Measurements from ENCODE around the gene NFIB. TPM values are rescaled to one million over a fixed set of nuclear protein-coding genes. Genes with fewer than 3 reads are reported as not detected.

The NFIB gene
- total and polyA plus RNA-seq, 8 donors: 8.9 to 65.0 (median 45.7) TPM

DNA sequence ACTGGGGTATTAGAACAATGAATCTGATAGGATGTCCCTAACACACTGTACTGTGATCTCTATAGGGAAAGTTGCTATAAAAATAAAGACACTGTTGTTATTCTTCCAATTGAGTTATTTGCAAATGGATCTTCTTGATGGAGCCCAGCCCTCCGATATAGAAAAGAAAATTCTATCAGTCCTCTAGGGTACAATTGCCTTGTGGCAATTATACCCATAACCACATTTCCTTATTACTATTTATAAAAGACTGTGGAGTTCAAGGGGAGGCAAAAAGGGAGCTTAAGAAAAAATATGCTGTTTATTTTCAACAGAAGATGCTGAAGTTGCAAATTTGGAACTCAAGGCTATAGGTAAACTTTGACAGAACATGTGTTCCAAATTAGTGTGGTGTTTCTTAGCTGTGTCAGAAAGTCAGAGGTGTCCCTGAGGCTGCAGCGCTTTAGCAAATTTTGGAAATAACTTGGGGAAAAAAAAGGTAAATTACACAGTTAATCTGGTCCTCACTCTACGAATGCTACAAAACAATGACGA lies 116.5 kb downstream of the NFIB start:
- WGBS, 2 donors: 91 to 92% methylated on average over 4 of the region's 4 CpGs
- no peak overlapping the region for H3K27ac ChIP-seq

GRCh38 chr9:14193328-14193990 lies 120.5 kb downstream of the NFIB start:
- intact Hi-C loops (cut with DNase I): no loop called here
- H3K4me1 ChIP-seq: peaks cover 10 to 20% (median 14%) of the 10 kb centered on the region in 3 donors

More for the DNA sequence above, 116.5 kb downstream of the NFIB start:
- FAIRE-seq: no peak
- H3K27me3 ChIP-seq: no peaks in the 10 kb centered on the region
- TF ChIP-seq, protein P1, sequence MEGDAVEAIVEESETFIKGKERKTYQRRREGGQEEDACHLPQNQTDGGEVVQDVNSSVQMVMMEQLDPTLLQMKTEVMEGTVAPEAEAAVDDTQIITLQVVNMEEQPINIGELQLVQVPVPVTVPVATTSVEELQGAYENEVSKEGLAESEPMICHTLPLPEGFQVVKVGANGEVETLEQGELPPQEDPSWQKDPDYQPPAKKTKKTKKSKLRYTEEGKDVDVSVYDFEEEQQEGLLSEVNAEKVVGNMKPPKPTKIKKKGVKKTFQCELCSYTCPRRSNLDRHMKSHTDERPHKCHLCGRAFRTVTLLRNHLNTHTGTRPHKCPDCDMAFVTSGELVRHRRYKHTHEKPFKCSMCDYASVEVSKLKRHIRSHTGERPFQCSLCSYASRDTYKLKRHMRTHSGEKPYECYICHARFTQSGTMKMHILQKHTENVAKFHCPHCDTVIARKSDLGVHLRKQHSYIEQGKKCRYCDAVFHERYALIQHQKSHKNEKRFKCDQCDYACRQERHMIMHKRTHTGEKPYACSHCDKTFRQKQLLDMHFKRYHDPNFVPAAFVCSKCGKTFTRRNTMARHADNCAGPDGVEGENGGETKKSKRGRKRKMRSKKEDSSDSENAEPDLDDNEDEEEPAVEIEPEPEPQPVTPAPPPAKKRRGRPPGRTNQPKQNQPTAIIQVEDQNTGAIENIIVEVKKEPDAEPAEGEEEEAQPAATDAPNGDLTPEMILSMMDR (IDR thresholded peaks at IDR 0.05): no peak
- intact Hi-C loops (cut with DNase I): no loop called here
- peaks cover 20 to 26% (median 25%) of the 10 kb centered on the region in 3 donors for H3K4me1 ChIP-seq
- no peaks in the 10 kb centered on the region for H3K9me3 ChIP-seq
- DNase-seq: no peak
- no peak overlapping the region for H3K4me3 ChIP-seq
- ATAC-seq: no peak
- no peaks in the 10 kb centered on the region for H3K36me3 ChIP-seq

GRCh38 chr9:14192556-14192955 lies 121.4 kb downstream of the NFIB start:
- TF ChIP-seq, protein P1 (IDR thresholded peaks at IDR 0.05): no peak
- Histone ChIP-seq H3K9me3 (no peaks in the 10 kb centered on the region), H3K36me3 (no peaks in the 10 kb centered on the region), H3K27ac (no peak overlapping the region), H3K27me3 (no peaks in the 10 kb centered on the region), H3K4me1 (peaks cover 10 to 20% (median 16%) of the 10 kb centered on the region in 3 donors), H3K4me3 (no peak overlapping the region)
- ATAC-seq (no peak), DNase-seq (no peak), FAIRE-seq (no peak)
- intact Hi-C loops (cut with DNase I): no loop called here
- WGBS, 2 donors: 89 to 94% methylated on average over 1 of the region's 1 CpG

More at GRCh38 chr9:14193328-14193990, 120.5 kb downstream of the NFIB start:
- H3K27me3 ChIP-seq: no peaks in the 10 kb centered on the region
- H3K4me3 ChIP-seq: no peak overlapping the region
- no peak for FAIRE-seq
- WGBS, 2 donors: 76 to 83% methylated on average over 7 of the region's 7 CpGs
- DNase-seq: no peak
- no peak for ATAC-seq
- TF ChIP-seq, protein P1 (IDR thresholded peaks at IDR 0.05): no peak
- H3K36me3 ChIP-seq: no peaks in the 10 kb centered on the region
- no peaks in the 10 kb centered on the region for H3K9me3 ChIP-seq
- no peak overlapping the region for H3K27ac ChIP-seq

DNA sequence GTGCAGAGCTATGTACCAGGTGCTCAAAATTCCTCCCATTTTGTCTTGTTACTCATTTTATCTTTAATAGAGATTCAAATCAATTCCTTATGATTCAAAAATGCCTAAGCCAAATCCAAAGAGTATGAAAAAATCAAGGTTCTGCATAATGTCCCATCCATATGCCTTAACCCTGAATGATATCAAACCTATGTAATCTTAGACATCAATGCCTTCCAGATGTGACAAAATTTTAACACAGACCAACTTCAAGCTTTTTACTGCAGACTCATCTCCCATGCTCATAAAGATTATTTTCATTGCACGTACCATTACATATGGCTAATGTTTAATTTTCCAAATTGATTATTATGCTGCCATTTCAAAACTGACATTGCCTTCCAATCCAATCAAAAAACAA lies 122.4 kb downstream of the NFIB start:
- H3K27ac ChIP-seq: no peak overlapping the region
- TF ChIP-seq, protein P1 (IDR thresholded peaks at IDR 0.05): no peak
- peaks cover 10 to 17% (median 16%) of the 10 kb centered on the region in 3 donors for H3K4me1 ChIP-seq
- ATAC-seq (no peak), DNase-seq (no peak), FAIRE-seq (no peak)
- H3K4me3 ChIP-seq: no peak overlapping the region
- H3K9me3 ChIP-seq: no peaks in the 10 kb centered on the region
- no peaks in the 10 kb centered on the region for H3K36me3 ChIP-seq
- 77 to 82% methylated on average over 1 of the region's 1 CpG for WGBS, 2 donors
- intact Hi-C loops (cut with DNase I): no loop called here
- H3K27me3 ChIP-seq: no peaks in the 10 kb centered on the region

DNA sequence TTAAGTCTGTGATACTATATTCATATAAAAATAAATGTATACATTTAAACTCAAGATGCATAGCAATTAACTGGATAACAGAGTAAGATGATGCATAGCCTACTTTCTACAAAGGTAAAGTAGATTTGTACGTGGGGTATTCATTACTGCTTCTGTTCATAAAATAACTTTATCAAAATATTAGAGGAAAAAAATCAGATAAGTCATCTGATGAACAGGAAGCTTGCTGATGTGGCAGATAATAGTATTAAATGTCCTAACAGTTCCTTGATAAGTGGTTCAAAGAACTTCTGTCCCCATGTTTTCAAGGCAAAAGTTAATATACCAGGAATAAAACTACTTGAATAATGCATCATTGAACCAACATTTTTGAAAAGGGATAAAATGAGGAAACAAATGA lies 123.7 kb downstream of the NFIB start:
- H3K36me3 ChIP-seq: no peaks in the 10 kb centered on the region
- ATAC-seq: no peak
- no peak for DNase-seq
- H3K4me3 ChIP-seq: no peak overlapping the region
- 63 to 74% methylated on average over 1 of the region's 1 CpG for WGBS, 2 donors
- TF ChIP-seq, protein P1 (IDR thresholded peaks at IDR 0.05): no peak
- H3K27ac ChIP-seq: no peak overlapping the region
- peaks cover 6 to 12% (median 11%) of the 10 kb centered on the region in 3 donors for H3K4me1 ChIP-seq
- no peaks in the 10 kb centered on the region for H3K27me3 ChIP-seq
- intact Hi-C loops (cut with DNase I): no loop called here
- H3K9me3 ChIP-seq: no peaks in the 10 kb centered on the region
- FAIRE-seq: peak; percentile 29

All from pancreas (tissue), 10 donors.